ENCODE measurements around the gene DMTF1.
"Not testable (repeated sequence)": the region's sequence is repeated elsewhere in the genome, so short reads cannot be mapped to it uniquely, and the experiment has no call there.

The DMTF1 gene

DNA sequence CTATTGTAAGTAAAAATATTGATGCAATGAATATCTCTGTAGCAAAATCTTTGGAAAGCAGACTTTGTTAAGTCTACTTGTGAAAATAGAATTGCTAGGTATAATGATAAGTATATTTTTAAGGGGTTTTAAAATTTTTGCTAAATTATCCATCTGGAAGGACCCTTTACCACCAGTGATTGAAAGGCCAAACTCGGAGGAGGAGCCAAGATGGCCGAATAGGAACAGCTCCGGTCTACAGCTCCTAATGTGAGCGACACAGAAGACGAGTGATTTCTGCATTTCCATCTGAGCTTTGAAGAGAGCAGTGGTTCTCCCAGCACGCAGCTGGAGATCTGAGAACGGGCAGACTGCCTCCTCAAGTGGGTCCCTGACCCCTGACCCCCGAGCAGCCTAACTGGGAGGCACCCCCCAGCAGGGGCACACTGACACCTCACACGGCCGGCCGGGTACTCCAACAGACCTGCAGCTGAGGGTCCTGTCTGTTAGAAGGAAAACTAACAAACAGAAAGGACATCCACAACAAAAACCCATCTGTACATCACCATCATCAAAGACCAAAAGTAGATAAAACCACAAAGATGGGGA, 86.3 kb downstream of the DMTF1 start:
- not testable (repeated sequence) for H3K4me3 ChIP-seq (ENCODE audit: low read length); H3K36me3 ChIP-seq (ENCODE audit: insufficient read depth, low read depth, low read length); H3K9me3 ChIP-seq (ENCODE audit: insufficient read depth, low read depth, low read length); H3K9ac ChIP-seq (ENCODE audit: low read depth, low read length); H3K27me3 ChIP-seq (ENCODE audit: insufficient read depth, low read length); H3K4me1 ChIP-seq (ENCODE audit: insufficient read depth, low read length); H3K27ac ChIP-seq (ENCODE audit: low read length)

DNA sequence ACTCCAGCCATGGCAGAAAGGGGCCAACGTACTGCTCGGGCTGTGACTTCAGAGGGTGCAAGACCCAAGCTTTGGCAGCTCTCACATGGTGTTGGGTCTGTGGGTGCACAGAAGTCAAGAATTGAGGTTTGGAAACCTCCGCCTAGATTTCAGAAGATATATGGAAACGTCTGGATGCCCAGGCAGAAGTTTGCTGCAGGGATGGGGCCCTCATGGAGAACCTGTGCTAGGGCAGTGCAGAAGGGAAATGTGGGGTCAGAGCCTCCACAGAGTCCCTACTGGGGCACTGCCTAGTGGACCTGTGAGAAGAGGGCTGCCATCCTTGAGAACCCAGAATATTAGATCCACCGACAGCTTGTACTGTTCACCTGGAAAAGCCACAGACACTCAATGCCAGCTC, 93.4 kb downstream of the DMTF1 start:
- H3K4me3 ChIP-seq (ENCODE audit: low read length); H3K27ac ChIP-seq (ENCODE audit: low read length); H3K4me1 ChIP-seq (ENCODE audit: insufficient read depth, low read length); H3K36me3 ChIP-seq (ENCODE audit: insufficient read depth, low read depth, low read length); H3K27me3 ChIP-seq (ENCODE audit: insufficient read depth, low read length); H3K9ac ChIP-seq (ENCODE audit: low read depth, low read length): not testable (repeated sequence)
- peaks cover 23% of the 10 kb centered on the region for H3K9me3 ChIP-seq (ENCODE audit: insufficient read depth, low read depth, low read length)

Measured in iPS-20b (cell line).